H1 (cell line): ENCODE results near the gene CST4. TPM values are rescaled to one million over a fixed set of nuclear protein-coding genes. Genes with fewer than 3 reads are reported as not detected.
A peak's percentile ranks its signal among the peaks of the same experiment; 100 is the strongest.
"Not testable (repeated sequence)": the region's sequence is repeated elsewhere in the genome, so short reads cannot be mapped to it uniquely, and the experiment has no call there.

ENCODE experiments used
- CTCF ChIA-PET: fragments of 300-600 bp; sonication (Branson Sonifier 250); formaldehyde crosslinking; loops from one replicate; lab custom pipeline; 2021; ENCODE audit not compliant: partially characterized antibody; lab: Charles Lee
- POLR2A ChIA-PET: fragments of 300-600 bp; sonication (Branson Sonifier 250); formaldehyde crosslinking; loops from one replicate; lab custom pipeline; 2021; ENCODE audit warnings: inconsistent platforms; ENCODE audit not compliant: partially characterized antibody; lab: Charles Lee
- DNase-seq, 2 experiments: peaks; one replicate each; pipeline versions ENCODE4 v3.0.0 to v3.0.0-alpha.2; 2010 to 2022; ENCODE audit warnings: low spot score in 2 of 2, low read depth in 1 of 2, mixed read lengths in 1 of 2
- FAIRE-seq: peaks from 2 replicates; lab custom pipeline; 2011; peaks lifted over from hg19 to GRCh38; lab: Jason Lieb, UNC
- H2AFZ ChIP-seq: 2 replicates; pipeline ENCODE4 v1.8.1; 2012; ENCODE audit warnings: low read length, inconsistent platforms
- H2AK5ac ChIP-seq: 2 replicates; pipeline ENCODE4 v1.6.1; 2013; ENCODE audit warnings: low read depth, low read length
- H2BK120ac ChIP-seq: replicated peaks from 2 replicates; pipeline ENCODE3; 2013; ENCODE audit warnings: low read depth, low read length, inconsistent platforms
- H2BK12ac ChIP-seq: 2 replicates; pipeline ENCODE4 v1.6.1; 2013; ENCODE audit warnings: low read depth, low read length
- H2BK15ac ChIP-seq: 2 replicates; pipeline ENCODE4 v1.6.1; 2013; ENCODE audit warnings: low read length
- H2BK20ac ChIP-seq: 2 replicates; pipeline ENCODE4 v1.6.1; 2013; ENCODE audit warnings: low read length
- H2BK5ac ChIP-seq: 2 replicates; pipeline ENCODE4 v1.6.1; 2013; ENCODE audit warnings: low read depth, low read length
- H3K14ac ChIP-seq: 2 replicates; pipeline ENCODE4 v1.6.1; 2013; ENCODE audit warnings: inconsistent platforms; ENCODE audit not compliant: insufficient read length
- H3K18ac ChIP-seq: 2 replicates; pipeline ENCODE4 v1.6.1; 2013; ENCODE audit warnings: low read length; ENCODE audit errors: extremely low read depth
- H3K23ac ChIP-seq: 2 replicates; pipeline ENCODE4 v1.6.1; 2013; ENCODE audit warnings: inconsistent platforms; ENCODE audit not compliant: insufficient read length
- H3K23me2 ChIP-seq: 2 replicates; pipeline ENCODE4 v1.6.1; 2013; ENCODE audit warnings: low read depth, low read length
- H3K27ac ChIP-seq: 2 replicates; pipeline ENCODE4 v1.6.1; 2011; ENCODE audit warnings: low read depth, low read length, inconsistent platforms
- H3K27me3 ChIP-seq, 4 experiments: replicated peaks in 1 of 4; 1 replicate in 1 of 4; 2 replicates in 3 of 4; pipeline versions ENCODE4 v1.6.1 to v1.8.1; 2011 to 2013; ENCODE audit warnings: low read length in 3 of 4, mild to moderate bottlenecking in 3 of 4, inconsistent platforms in 2 of 4, mixed read lengths in 2 of 4, moderate library complexity in 1 of 4; ENCODE audit not compliant: control insufficient read depth in 3 of 4, insufficient read depth in 3 of 4; ENCODE audit errors: extremely low read depth in 1 of 4
- H3K36me3 ChIP-seq, 4 experiments: 2 replicates each; pipeline versions ENCODE4 v1.6.1 to v1.8.1; 2011 to 2013; ENCODE audit warnings: mild to moderate bottlenecking in 4 of 4, low read length in 3 of 4, moderate library complexity in 2 of 4, control low read depth in 1 of 4, inconsistent platforms in 1 of 4; ENCODE audit not compliant: insufficient read depth in 4 of 4, control insufficient read depth in 2 of 4
- H3K4ac ChIP-seq: replicated peaks from 2 replicates; pipeline ENCODE3; 2013; ENCODE audit warnings: low read length, low read depth, mixed read lengths, inconsistent platforms; ENCODE audit not compliant: insufficient read length
- H3K4me1 ChIP-seq, 4 experiments: replicated peaks in 1 of 4; 1 replicate in 1 of 4; 2 replicates in 3 of 4; pipeline versions ENCODE4 v1.6.1 to v1.8.1; 2011 to 2013; ENCODE audit warnings: low read length in 3 of 4, inconsistent platforms in 2 of 4, mixed read lengths in 1 of 4; ENCODE audit not compliant: insufficient read depth in 4 of 4, control insufficient read depth in 3 of 4
- H3K4me2 ChIP-seq, 2 experiments: 2 replicates each; pipeline versions ENCODE4 v1.6.1 to v1.8.1; 2011 to 2013; ENCODE audit warnings: low read depth in 2 of 2, low read length in 2 of 2, control low read depth in 1 of 2, inconsistent platforms in 1 of 2, mild to moderate bottlenecking in 1 of 2; ENCODE audit not compliant: insufficient read depth in 1 of 2
- H3K4me3 ChIP-seq, 4 experiments: fragments of 200-600, 300-600 bp in 1 of 4; sonication (generic), shearing (Covaris generic), sonication (Bioruptor Twin) in 1 of 4; 2 replicates each; pipeline versions ENCODE4 v1.5.1 to v1.8.1; 2011 to 2016; ENCODE audit warnings: low read length in 4 of 4, low read depth in 3 of 4, control low read depth in 2 of 4, inconsistent platforms in 2 of 4, mild to moderate bottlenecking in 2 of 4, mixed read lengths in 1 of 4, moderate library complexity in 1 of 4; ENCODE audit not compliant: insufficient read depth in 2 of 4; ENCODE audit errors: extremely low read depth in 1 of 4
- H3K56ac ChIP-seq: replicated peaks from 2 replicates; pipeline ENCODE3; 2013; ENCODE audit warnings: low read depth, mild to moderate bottlenecking, mixed read lengths, low read length, inconsistent platforms; ENCODE audit not compliant: insufficient read length
- H3K79me1 ChIP-seq: 2 replicates; pipeline ENCODE4 v1.6.1; 2013; ENCODE audit warnings: low read depth, low read length, control low read depth
- H3K79me2 ChIP-seq, 2 experiments: 2 replicates each; pipeline versions ENCODE4 v1.6.1 to v1.8.1; 2012 to 2013; ENCODE audit warnings: low read length in 2 of 2, mild to moderate bottlenecking in 2 of 2, inconsistent platforms in 1 of 2; ENCODE audit not compliant: insufficient read depth in 2 of 2, control insufficient read depth in 1 of 2
- H3K9ac ChIP-seq, 4 experiments: replicated peaks in 1 of 4; 1 replicate in 1 of 4; 2 replicates in 3 of 4; pipeline versions ENCODE4 v1.6.1 to v1.8.1; 2011 to 2013; ENCODE audit warnings: low read depth in 3 of 4, low read length in 3 of 4, control low read depth in 2 of 4, mild to moderate bottlenecking in 2 of 4, moderate library complexity in 2 of 4, inconsistent platforms in 1 of 4; ENCODE audit errors: extremely low read depth in 1 of 4
- H3K9me3 ChIP-seq, 2 experiments: 2 replicates each; pipeline versions ENCODE4 v1.6.1 to v1.8.1; 2012 to 2013; ENCODE audit warnings: mild to moderate bottlenecking in 2 of 2, moderate library complexity in 2 of 2, control low read depth in 1 of 2, inconsistent platforms in 1 of 2, low read depth in 1 of 2, low read length in 1 of 2, mixed read lengths in 1 of 2; ENCODE audit not compliant: insufficient read depth in 2 of 2
- H4K20me1 ChIP-seq, 2 experiments: replicated peaks in 1 of 2; 2 replicates each; pipeline versions ENCODE3 to v1.8.1; 2011 to 2013; ENCODE audit warnings: inconsistent platforms in 2 of 2, low read length in 2 of 2, mild to moderate bottlenecking in 1 of 2; ENCODE audit not compliant: insufficient read depth in 2 of 2, control insufficient read depth in 1 of 2
- H4K5ac ChIP-seq: 2 replicates; pipeline ENCODE4 v1.6.1; 2013; ENCODE audit warnings: low read length, low read depth, mixed read lengths, inconsistent platforms; ENCODE audit not compliant: insufficient read length
- H4K8ac ChIP-seq: 2 replicates; pipeline ENCODE4 v1.8.0; 2013; ENCODE audit warnings: mild to moderate bottlenecking, moderate library complexity, low read length, inconsistent platforms; ENCODE audit not compliant: insufficient read depth; ENCODE audit errors: extremely low read depth
- H4K91ac ChIP-seq: replicated peaks from 2 replicates; pipeline ENCODE3; 2013; ENCODE audit warnings: low read length, mixed read lengths, inconsistent platforms; ENCODE audit not compliant: insufficient read length
- whole genome bisulfite sequencing, 2 experiments: shearing (Covaris generic) in 1 of 2; methylation state at CpG; one replicate each; pipeline versions ENCODE4 v1.1.6 to v1.1.7; 2013 to 2015; ENCODE audit warnings: low lambda C conversion rate in 2 of 2, mixed read lengths in 2 of 2, inconsistent platforms in 1 of 2, low coverage in 1 of 2, missing lambda C conversion rate in 1 of 2; ENCODE audit not compliant: insufficient replicate concordance in 2 of 2, insufficient coverage in 1 of 2, insufficient read length in 1 of 2; ENCODE audit errors: extremely low coverage in 1 of 2, missing lambda C conversion rate in 1 of 2; 5-methylcytosine and 5-hydroxymethylcytosine counted together
- polyA plus RNA-seq, 7 experiments: library from polyadenylated mRNA; depleted of rRNA in 3 of 7; stranded (reverse) in 5 of 7; unstranded in 2 of 7; fragments of >200 nt in 5 of 7; fragments of 200-250 nt in 2 of 7; gene quantifications; 1 replicate in 5 of 7; 2 replicates in 1 of 7; 4 replicates in 1 of 7; pipeline versions ENCODE4 v1.2.1 to v1.2.3, GENCODE V29; 2011 to 2013; ENCODE audit warnings: missing spikeins in 2 of 7, mixed read lengths in 2 of 7
- total RNA-seq: library from RNA; stranded (reverse); fragmentation: NEBNext Ultra II Directional; extraction: Animal tissue kit (Norgen Biotek cat#: 25700); gene quantifications from 2 replicates; pipeline ENCODE4 v1.2.1, GENCODE V29; 2021
- TF ChIP-seq, protein P1 (sequence below), 3 experiments: IDR thresholded peaks; 1 replicate in 2 of 3; 2 replicates in 1 of 3; pipeline versions ENCODE4 v1.5.1 to v1.6.1; 2011; ENCODE audit warnings: low read length in 3 of 3, mild to moderate bottlenecking in 3 of 3, inconsistent platforms in 2 of 3, low read depth in 1 of 3, moderate library complexity in 1 of 3; ENCODE audit not compliant: insufficient read depth in 1 of 3; ENCODE audit errors: control extremely low read depth in 1 of 3

CST4 gene
- total and polyA plus RNA-seq, 2 of the 8 experiments (the other 6 are each of a cell fraction or from before 2014, with no cell fraction given): not detected

DNA sequence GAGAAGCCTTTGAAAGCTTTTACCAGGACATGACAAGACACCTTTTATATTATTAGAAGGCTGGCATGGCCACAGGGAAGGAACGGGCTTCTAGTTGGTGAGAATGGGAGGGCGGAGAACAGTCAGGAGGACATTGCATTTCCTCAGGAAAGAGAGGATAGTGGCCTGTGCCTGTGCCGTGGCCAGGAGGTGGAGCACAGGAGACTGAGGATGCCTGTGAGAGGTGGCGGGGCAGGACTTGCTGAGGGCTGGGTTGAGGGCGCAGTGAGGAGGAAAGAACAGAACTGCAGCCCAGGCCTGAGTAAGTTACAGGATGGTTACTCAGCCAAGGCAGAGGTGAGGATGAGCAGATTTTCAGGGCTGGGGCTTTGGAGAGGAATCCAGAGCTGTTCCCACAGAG, 34.0 kb upstream of the CST4 start:
- H2AK5ac ChIP-seq, FAIRE-seq, H3K18ac ChIP-seq, H2AFZ ChIP-seq, H2BK20ac ChIP-seq: not testable (repeated sequence)
- TF ChIP-seq, protein P1, sequence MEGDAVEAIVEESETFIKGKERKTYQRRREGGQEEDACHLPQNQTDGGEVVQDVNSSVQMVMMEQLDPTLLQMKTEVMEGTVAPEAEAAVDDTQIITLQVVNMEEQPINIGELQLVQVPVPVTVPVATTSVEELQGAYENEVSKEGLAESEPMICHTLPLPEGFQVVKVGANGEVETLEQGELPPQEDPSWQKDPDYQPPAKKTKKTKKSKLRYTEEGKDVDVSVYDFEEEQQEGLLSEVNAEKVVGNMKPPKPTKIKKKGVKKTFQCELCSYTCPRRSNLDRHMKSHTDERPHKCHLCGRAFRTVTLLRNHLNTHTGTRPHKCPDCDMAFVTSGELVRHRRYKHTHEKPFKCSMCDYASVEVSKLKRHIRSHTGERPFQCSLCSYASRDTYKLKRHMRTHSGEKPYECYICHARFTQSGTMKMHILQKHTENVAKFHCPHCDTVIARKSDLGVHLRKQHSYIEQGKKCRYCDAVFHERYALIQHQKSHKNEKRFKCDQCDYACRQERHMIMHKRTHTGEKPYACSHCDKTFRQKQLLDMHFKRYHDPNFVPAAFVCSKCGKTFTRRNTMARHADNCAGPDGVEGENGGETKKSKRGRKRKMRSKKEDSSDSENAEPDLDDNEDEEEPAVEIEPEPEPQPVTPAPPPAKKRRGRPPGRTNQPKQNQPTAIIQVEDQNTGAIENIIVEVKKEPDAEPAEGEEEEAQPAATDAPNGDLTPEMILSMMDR (IDR thresholded peaks at IDR 0.05; ENCODE audit: control extremely low read depth in 1 of 3, insufficient read depth in 1 of 3, low read depth in 1 of 3, low read length in 3 of 3): 0 out of 4 replicates have a peak, but pooled peaks of 1 of the 3 experiments have one; percentile 5
- TF ChIP-seq, all 59 proteins: peak for 1; not testable (repeated sequence) for 58
- H2BK120ac ChIP-seq, H4K91ac ChIP-seq, H2BK15ac ChIP-seq, H3K4me2 ChIP-seq, H3K23me2 ChIP-seq, H3K14ac ChIP-seq, H3K36me3 ChIP-seq, H3K56ac ChIP-seq, H3K27ac ChIP-seq, H3K79me1 ChIP-seq, H2BK5ac ChIP-seq, H4K20me1 ChIP-seq, H4K8ac ChIP-seq, H3K4me1 ChIP-seq, DNase-seq, H3K79me2 ChIP-seq, H2BK12ac ChIP-seq, H4K5ac ChIP-seq, H3K27me3 ChIP-seq, H3K4me3 ChIP-seq, H3K9me3 ChIP-seq, POLR2A ChIA-PET, H3K9ac ChIP-seq, H3K4ac ChIP-seq, H3K23ac ChIP-seq: not testable (repeated sequence)
- 84% methylated on average over 5 of the region's 5 CpGs; no CpG with 5 or more reads in 1 of the 2 experiments for WGBS, 2 experiments
- CTCF ChIA-PET: interaction anchor here (0.5 to 1.8 kb wide), 8 partner anchors 16 to 1296 kb away, joined by 3 to 6 read pairs (median 4); no protein-coding TSS in a partner anchor
